GM18867 (cell line): ENCODE data around the gene ZFHX3.

Source experiments
- ATAC-seq: cut with Tn5 transposase; IDR thresholded peaks from one replicate; pipeline ENCODE4 v1.9.1; 2021; ENCODE audit warnings: mild to moderate bottlenecking, moderate library complexity; ENCODE audit not compliant: unreplicated experiment

The ZFHX3 gene

DNA sequence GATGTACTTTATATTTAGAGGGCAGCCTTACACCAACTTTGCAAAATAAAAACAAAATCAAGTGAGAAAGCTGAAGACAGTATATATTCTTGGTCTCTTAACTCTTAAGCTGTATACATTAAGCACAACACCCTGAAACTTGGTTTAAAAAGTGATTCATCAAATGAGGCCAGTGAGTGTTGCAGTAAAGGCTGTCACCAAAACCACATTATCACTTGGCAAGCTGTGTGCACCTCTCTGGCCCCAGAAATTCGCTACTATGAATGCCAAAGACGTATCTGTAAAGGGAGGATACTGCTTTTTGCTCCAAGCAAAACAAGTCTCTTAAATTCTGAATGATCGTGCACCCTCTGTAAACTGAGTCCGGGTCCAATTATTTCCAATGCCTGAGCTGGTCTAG lies 163.9 kb downstream of the ZFHX3 start:
- ATAC-seq: no peak

DNA sequence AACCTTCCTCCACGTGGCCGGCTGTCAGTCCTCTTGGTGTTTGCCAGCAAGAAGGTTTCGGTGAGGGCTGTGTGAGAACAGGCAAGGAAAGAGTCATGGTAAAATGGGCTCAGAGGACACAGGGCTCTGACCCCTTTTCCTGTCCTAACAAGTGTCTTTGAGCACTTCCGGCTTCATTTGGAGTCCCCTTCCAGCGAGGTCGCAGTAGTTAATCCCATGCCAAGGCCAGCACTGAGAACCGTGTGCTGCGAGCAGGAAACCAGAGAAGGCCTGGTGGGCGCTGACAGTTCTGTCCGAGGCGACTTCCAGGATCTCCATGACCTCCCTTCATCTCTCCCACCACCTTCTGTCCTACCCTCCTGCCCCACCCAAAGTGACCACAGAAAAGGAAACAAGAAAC lies 168.1 kb downstream of the ZFHX3 start:
- no peak for ATAC-seq

DNA sequence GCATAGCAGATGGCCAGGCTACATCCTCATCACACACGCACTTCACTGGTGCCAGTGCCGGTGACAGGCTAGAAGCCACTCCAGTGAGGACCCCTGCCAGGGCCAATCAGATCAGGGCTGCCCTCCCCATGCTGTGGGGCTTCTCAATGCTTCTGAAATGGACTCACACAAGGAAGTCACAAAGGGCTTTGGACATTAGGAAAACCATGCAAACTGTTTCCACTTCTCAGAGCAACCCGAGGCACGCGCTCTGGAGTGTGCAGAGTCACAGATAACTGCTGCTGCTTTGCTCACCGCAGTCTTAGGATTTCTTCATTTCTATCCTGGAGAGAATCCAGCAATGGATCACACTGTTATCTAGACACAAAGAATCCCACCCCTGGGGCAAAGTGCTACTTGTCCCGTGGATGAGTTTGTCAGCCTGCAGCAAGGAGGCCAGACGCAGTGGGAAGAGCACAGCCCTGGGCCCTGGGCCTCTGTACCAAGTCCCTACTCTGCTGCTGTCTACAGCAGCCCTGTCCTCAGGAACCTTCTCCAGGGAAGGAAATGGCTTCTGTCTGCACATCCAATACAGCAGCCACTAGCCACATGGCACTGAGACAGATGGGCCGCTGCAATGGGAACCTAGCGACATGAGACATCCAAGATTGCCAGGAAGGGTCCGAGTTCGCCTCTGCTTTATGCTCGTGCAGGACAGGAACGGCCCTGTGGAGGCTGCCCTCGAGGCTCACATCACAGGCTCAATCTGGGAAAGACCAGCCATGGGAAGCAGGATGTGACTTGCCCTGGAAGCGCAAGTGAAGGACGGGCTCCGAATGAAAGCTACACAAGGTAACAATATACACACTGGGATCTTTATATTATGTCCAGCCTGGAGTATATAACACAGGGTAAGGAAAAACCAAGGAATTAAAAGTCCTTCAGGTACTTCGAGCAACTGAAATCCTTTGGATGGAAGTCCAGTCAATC lies 169.3 kb downstream of the ZFHX3 start:
- ATAC-seq: no peak

DNA sequence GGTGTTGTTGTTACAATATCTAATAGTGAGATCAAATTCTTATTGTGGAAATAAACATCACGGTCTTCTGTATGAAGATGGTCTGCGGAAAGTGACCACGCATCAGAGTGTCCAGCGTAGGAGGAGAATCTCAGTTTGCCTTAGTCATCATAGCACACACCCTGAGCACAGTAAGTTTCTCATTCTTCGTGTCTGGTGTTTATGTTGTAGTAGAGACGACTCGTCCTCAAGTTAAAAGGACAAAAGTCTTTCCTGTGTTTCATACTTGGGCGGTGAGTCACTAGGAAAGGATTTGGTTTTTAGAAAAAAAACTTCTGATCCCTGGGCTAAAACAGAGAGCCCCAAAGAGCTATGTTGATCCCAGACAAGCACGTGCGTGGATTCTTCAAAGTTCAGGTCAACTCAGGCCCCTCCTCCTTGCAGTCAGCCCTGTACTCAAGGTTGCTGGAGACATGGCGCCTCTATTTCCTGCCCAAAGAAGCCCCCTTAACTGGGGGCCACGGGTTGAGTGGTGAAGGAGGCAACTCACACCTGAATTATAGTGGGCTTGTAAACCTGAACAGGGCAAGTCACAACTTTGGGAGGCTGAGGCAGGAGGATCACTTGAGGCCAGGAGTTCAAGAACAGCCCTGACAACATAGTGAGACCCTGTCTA lies 170.4 kb downstream of the ZFHX3 start:
- no peak for ATAC-seq

DNA sequence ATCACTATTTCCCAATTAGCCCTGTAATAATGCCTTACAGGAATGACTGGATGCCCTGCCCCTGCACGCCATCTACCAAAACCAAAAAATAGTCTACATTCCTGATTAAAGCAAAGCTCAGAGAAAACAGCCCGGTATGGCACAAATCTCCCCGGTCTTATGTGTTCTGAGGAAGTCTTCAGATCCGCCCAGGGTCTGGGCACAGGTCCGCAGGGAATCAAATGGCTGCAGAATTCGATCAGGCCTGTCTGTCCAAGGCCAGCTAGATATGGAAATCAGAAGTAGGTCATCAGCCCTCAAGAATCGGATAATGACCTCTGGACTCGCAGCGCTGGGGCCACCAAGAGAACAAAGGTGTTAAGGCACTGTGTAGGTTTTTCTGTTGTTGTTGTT lies 171.0 kb downstream of the ZFHX3 start:
- no peak for ATAC-seq

DNA sequence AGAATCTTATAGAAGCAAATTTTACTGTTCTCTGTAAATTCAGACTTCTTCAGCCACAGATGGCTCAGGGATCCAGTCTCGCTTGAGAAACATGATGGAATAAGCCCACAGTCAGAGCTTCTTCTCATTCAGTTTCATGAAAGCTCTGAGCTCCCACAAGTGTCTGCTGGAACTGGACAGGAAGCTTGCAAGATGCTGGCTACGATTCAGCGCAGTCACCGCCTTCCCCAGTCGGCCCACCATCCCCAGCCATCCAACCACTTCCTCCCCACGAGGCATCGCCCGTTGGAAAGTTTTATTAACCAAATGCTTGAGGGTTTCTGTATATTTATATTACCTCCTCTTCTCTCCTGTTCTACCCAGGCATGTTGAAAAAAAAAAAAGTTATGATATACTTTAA lies 171.7 kb downstream of the ZFHX3 start:
- ATAC-seq: no peak

DNA sequence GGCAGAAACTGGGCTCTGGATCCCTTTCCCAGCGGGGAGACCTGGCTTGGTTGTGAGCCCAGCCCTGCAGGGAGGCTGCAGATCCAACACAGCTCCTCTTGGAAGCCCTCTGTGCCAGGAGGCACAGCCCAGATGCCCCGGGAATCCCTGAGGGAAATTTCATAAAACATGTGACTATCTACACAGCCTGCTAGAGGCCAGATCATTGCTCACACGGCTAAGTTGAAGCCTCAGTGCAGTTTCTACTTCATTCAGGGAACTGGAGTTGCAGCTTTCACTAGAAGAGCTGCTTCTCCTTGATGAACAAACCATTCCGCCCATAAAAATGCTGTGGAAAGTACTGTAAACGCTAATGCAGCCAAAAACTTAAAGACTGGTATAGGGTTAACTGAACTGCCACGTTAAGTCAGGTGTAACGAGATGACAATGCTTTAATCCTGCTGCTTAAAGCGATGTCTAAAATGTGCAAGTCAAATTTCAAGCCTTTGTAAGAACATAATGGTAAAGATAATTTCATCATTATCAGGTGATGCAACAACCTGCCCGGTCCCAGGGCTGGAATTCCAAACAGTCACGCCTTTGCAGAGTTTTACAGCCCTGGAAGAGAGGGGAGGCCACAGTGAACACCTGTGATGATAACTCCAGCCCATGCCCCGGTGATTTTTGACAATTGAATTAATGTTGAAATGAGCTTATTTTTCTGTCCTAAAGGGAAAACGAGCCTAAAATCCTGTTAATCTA lies 172.5 kb downstream of the ZFHX3 start:
- ATAC-seq: no peak

DNA sequence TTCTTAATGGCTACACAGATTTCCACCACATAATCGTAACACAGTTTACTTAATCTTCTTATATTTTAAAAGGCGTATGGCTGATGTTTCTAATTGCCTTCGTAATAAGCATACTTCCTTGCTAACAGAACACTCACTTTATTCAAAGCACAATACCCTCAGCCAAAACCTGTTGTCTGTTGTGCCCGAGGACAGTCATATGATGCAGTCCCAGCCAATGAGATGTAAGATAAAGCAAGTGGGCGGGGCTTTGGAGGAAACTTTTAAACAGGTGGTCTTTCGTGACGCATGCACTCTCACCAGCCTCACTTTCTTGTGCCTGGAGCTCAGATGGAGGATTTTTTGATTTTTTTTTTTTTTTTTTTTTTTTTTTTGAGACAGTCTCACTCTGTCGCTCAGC lies 174.1 kb downstream of the ZFHX3 start:
- ATAC-seq: no peak

DNA sequence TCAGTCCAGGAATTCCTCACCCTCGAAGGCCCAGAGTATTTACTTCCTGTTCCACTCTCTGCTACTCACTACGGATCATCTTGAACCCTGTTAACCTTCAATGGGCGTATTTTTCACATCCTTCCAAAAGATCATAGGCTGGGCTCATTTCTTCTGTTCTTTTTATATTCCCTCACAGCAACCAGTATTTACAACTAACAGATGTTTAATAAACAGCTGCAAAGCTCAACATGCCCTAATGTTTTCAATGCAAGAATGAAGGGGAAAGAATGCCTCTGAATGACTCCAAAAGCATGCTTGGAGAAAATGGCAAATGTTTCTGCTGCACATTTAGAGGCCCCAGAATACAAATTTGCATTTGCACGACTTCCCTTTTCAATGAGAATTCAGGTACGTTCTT lies 174.9 kb downstream of the ZFHX3 start:
- no peak for ATAC-seq

DNA sequence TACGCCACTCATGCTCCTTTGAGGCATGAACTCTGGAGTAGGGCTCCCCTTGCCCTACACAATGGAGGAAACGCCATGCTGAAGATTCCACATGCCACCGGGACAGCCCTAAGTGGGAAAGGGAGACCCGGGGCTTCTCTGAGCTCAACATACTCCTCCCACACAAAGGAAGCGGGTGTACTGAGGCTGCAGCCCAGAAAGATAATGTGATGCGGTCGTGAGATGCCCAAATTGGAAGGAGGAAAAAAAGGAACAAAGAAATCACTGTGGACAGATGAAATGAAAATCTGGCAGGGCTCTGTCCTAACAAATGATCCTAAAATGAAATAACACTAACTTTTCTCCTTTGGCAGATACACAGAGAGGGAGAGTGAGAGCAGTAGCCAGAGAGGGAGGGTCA lies 182.1 kb downstream of the ZFHX3 start:
- no peak for ATAC-seq

DNA sequence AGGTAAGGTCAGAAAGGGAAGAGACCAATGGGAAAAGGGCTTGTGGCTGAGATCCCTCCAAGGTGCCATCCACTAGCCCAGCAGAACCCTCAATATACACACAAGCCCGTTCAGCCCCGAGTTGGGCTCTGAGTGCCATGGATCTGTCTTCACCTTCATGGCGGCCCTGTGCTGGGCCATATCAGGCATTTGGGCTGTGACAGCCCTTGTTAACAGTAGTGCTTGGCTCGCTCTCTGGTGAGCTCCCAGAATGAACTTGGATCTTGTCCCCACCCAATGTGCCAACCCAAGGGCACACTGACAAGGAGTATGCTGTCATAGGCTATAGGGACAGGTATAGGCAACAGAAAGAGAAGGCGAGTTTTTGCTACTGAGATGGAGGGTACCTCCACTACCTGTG lies 182.7 kb downstream of the ZFHX3 start:
- no peak for ATAC-seq

DNA sequence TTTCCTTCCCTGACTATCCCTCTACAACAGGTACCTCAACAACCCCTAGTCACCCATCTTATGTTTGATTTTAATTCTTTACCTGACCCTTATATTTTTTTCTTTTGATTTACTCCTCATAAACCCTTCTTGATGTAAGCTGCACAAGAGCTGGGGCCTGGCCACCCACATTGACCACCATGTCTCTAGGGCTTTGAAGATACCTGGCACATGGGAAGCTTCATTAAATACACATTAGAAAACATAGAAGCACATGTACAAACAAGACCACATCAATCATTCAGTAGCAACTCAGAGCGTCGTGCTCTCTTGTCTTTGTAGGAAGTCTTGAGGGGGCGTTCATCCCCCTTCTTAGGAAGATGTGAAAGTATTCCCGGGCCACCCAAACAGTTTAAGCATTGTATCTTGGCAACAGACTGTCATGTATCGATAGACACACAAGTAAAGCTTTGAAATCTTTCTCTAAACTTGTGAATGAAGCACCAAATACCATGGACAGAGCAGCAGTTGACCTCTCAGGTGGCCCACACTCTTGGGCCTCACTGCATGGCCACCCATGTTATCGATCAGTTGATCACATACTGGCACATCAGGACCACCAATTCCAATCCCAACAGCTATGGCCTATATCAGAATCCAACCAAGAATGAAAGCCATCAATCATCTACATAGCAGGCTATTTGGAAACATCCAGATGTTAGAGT lies 183.6 kb downstream of the ZFHX3 start:
- ATAC-seq: no peak

DNA sequence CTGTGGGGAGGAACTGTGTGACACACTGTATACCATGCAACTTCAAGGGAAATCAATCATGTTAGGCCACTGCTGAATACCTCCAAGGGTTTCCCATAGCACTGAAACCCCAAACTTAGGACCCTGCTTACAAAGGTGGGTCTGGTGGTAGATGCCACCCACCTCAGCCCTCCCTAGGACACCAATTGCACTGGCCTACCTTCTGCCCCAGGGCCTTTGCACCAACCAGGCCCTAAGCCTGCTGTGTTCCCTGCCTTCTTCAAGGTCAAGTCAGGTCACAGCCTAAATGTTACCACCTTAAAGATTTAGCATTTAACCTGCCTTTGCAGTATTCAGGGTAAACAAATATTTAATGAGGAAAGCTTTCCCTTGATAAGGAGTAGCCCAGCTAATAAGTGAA lies 185.8 kb downstream of the ZFHX3 start:
- ATAC-seq: no peak

DNA sequence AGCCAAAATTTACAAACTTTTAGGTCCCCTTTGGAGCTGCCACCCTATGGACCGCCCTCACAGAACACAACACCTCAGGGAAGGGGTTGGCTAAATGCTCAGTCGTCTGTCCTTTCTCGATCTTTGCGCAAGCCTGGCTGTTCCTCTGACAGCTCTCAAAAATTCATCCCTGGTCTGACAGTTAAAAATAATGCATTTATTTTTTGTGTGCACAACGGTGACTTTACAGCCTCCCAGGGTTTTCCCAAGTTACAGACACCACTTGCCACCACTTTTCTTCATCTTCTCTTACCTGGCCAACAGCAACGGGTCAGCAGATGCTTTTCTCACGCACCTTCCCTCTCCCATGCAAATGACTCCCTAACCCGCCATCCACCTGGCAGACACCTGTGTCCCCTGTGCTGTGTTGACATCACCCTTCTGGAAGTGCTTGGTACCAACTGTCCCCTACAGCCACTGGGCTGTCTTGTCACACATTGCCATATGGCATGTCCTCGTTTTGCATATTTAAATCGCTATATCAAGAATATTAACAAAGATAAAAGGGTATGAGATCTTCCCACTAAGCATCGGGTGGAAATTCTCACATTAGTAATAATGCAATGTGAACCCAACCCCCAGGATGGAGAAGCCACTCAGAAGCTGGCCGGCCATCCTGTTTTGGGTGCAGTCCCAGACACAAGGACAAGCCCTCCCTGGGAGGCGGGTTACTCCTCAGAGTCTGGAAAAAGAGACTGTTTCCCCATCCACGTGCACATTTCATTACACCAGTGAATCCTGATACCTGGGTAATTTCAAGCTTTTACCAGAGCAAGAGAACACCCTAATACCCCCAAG lies 187.0 kb downstream of the ZFHX3 start:
- no peak for ATAC-seq

DNA sequence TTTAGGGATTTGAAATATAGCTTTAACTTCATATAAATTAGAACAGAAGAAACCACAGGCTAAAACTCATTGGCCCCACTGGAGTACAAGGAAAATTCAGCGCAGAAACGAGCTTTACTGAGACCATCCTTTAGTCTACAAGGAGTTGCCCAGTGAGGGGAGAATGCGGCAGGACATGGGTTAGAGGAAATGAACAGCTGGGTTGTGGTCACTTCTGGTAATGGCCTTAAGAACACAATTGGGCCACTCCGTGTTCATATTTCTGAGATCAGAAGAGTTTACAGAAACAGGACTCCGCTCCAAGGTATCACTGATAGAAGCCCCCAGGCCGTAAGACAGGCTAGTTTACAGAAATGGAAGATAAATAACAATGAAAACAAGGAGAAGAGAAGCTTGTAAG lies 188.3 kb downstream of the ZFHX3 start:
- no peak for ATAC-seq

DNA sequence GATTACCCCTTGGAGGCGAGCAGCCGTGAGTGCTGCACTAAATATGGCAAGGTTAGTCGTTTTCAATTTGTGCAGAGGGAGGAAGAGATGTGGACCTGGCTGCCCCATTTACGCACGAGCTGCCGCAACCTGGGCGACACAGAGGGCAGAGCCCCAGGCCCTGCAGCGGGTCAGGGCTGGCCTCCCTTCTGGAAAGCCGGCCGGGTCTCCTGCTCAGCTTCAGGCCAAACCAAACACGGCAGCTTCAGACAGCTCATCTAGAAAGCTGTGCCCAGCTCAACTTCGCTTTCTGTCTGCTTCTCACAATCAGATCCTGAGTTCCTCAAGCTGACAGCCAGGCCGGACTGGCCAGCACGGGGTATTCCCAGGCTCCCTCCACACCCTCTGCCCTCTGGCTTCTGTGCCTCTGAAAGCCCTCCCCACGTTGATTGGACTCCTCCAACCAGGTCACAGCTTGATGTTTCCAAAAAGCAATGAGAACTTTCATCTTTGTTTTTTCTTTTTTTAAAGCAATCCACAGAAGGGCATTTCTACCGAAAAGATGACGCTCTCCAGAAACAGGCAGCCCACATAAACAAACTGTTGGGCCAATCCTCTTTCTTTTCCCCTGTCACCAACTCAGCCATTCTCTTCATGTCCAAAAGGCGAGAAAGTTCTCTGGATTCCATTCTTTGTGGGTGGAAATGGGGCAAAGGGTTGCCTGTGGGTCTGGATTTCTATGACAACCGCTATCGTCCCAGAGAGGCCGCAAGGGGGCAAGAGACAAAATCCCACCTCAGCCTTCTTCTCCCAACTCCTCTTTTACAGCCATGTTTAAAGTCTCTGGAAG lies 189.0 kb downstream of the ZFHX3 start:
- ATAC-seq: no peak

DNA sequence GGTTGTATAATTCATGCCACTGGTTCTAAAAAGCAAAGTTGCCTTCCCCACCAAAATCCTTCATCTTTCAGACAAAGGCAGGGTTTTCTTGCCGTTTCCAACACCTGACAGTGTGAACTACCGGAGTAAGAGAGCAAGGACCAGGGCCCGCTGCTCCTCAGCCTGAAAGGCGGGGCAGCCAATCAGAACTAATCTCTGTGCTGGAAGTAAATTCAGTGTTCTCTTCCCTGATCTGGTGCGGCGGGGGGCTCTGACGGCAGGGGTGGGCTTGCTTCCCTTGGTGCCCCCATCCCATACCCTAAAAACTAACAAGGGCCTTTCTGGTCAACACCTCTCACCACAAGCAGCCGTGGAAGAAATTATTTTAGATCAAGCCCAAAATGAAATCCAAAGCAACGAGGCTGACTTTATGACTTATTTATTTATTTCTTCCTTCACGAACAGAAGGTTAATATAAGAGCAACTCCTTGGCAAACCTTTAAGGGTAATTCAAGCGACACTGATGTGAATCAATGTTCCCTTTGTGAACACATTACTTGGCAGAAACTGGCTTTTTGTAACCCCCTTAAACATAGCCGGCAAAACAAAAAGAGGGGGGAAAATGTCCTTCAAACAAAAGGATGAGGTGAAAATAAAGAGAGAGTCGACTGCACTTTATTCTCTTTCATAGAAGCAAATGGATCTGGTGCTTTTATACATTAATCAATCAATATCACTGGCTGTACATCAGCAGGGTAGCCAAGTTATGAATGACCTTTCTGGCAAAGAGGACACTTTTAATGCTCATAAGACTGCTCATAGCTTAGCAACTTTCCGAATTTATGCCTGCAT lies 189.9 kb downstream of the ZFHX3 start:
- ATAC-seq: no peak

DNA sequence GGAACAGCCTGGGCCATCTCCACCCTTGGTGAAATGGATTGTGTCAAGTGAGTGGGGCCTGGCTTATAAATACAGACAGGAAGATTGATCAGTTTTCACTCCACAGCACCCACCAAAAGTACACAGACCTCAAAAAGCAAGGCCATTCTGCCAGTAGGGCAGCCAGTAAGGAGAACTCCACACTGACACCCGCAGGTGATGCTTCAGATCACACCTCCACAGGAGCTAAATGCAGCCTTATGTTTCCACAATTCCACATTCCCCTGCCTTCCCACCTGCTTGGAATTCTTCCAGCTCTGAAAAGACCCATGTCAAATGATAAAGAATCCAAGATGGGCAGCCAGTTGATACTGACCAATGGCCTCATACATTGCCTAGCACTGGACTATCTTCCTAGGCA lies 191.1 kb downstream of the ZFHX3 start:
- no peak for ATAC-seq
